DLD1 (cell line): ENCODE data around the gene LHFPL2.

Experiments used
- in situ Hi-C: cut with HindIII; loops from 2 replicates; pipeline ENCODE4 v1.10.0; 2017; ENCODE audit warnings: low sequenced_read_pairs

Gene LHFPL2

GRCh38 chr5:78509884-78510769 is 138.4 kb downstream of the LHFPL2 start:
- in situ Hi-C loops = no loop called here

- in situ Hi-C loops = no loop called here
These were observed 139.3 kb downstream of the LHFPL2 start for GRCh38 chr5:78509145-78509865.

- in situ Hi-C loops = no loop called here
These were observed 140.3 kb downstream of the LHFPL2 start for GRCh38 chr5:78508186-78508765.

GRCh38 chr5:78507531-78507930 is 141.0 kb downstream of the LHFPL2 start:
- in situ Hi-C loops = no loop called here

GRCh38 chr5:78506261-78507024 is 142.1 kb downstream of the LHFPL2 start:
- in situ Hi-C loops = no loop called here

GRCh38 chr5:78505860-78506259 is 142.7 kb downstream of the LHFPL2 start:
- in situ Hi-C loops = no loop called here

- in situ Hi-C loops = no loop called here
These were observed 143.6 kb downstream of the LHFPL2 start for GRCh38 chr5:78504704-78505677.

GRCh38 chr5:78503958-78504653 is 144.5 kb downstream of the LHFPL2 start:
- in situ Hi-C loops = no loop called here

GRCh38 chr5:78501411-78502352 is 146.9 kb downstream of the LHFPL2 start:
- in situ Hi-C loops = no loop called here

GRCh38 chr5:78500871-78501270 is 147.7 kb downstream of the LHFPL2 start:
- in situ Hi-C loops = no loop called here

GRCh38 chr5:78500028-78500427 is 148.5 kb downstream of the LHFPL2 start:
- in situ Hi-C loops = no loop called here

- in situ Hi-C loops = no loop called here
These were observed 149.1 kb downstream of the LHFPL2 start for GRCh38 chr5:78499485-78499884.

- in situ Hi-C loops = no loop called here
These were observed 150.7 kb downstream of the LHFPL2 start for GRCh38 chr5:78497573-78498533.

GRCh38 chr5:78496373-78496772 is 152.2 kb downstream of the LHFPL2 start:
- in situ Hi-C loops = no loop called here

- in situ Hi-C loops = no loop called here
These were observed 152.8 kb downstream of the LHFPL2 start for GRCh38 chr5:78495800-78496199.

- in situ Hi-C loops = no loop called here
These were observed 155.9 kb downstream of the LHFPL2 start for GRCh38 chr5:78492650-78493049.

- in situ Hi-C loops = no loop called here
These were observed 156.3 kb downstream of the LHFPL2 start for GRCh38 chr5:78492224-78492623.
